HPDE6-E6E7 (cell line): ENCODE measurements around the gene PARP2.
"Not testable (repeated sequence)": the region's sequence is repeated elsewhere in the genome, so short reads cannot be mapped to it uniquely, and the experiment has no call there.

Source experiments
- DNase-seq: peaks from one replicate; pipeline ENCODE4 v3.0.0; 2011; ENCODE audit warnings: missing footprints; ENCODE audit errors: extremely low spot score

PARP2 gene

GRCh38 chr14:20345366-20345765 lies 1.9 kb downstream of the PARP2 start:
- DNase-seq: no peak

- no peak for DNase-seq
These were observed 3.3 kb downstream of the PARP2 start for GRCh38 chr14:20346713-20347112.

- DNase-seq: no peak
These were observed 4.3 kb downstream of the PARP2 start for GRCh38 chr14:20347747-20348146.

GRCh38 chr14:20350282-20350681 lies 6.8 kb downstream of the PARP2 start:
- no peak for DNase-seq

- DNase-seq: no peak
These were observed 7.4 kb downstream of the PARP2 start for GRCh38 chr14:20350860-20351259.

- DNase-seq: no peak
These were observed 13.0 kb downstream of the PARP2 start for GRCh38 chr14:20356422-20356821.

GRCh38 chr14:20358474-20358873 lies 15.0 kb downstream of the PARP2 start:
- DNase-seq: not testable (repeated sequence)

GRCh38 chr14:20365928-20366327 lies 22.5 kb downstream of the PARP2 start:
- DNase-seq: no peak

GRCh38 chr14:20372796-20373195 lies 29.4 kb downstream of the PARP2 start:
- DNase-seq: no peak

GRCh38 chr14:20375471-20375870 lies 32.0 kb downstream of the PARP2 start:
- DNase-seq: no peak

GRCh38 chr14:20376071-20376588 lies 32.7 kb downstream of the PARP2 start:
- DNase-seq: no peak

- no peak for DNase-seq
These were observed 33.7 kb downstream of the PARP2 start for GRCh38 chr14:20377171-20377570.

- DNase-seq: no peak
These were observed 36.3 kb downstream of the PARP2 start for GRCh38 chr14:20379743-20380142.

GRCh38 chr14:20380681-20381080 lies 37.2 kb downstream of the PARP2 start:
- no peak for DNase-seq

GRCh38 chr14:20381341-20381740 lies 37.9 kb downstream of the PARP2 start:
- DNase-seq: no peak

- no peak for DNase-seq
These were observed 39.1 kb downstream of the PARP2 start for GRCh38 chr14:20382526-20382925.

GRCh38 chr14:20383032-20383431 lies 39.6 kb downstream of the PARP2 start:
- no peak for DNase-seq

- DNase-seq: no peak
These were observed 40.2 kb downstream of the PARP2 start for GRCh38 chr14:20383636-20384035.

GRCh38 chr14:20384321-20384720 lies 40.9 kb downstream of the PARP2 start:
- no peak for DNase-seq

- no peak for DNase-seq
These were observed 41.5 kb downstream of the PARP2 start for GRCh38 chr14:20384886-20385285.

GRCh38 chr14:20386276-20386855 lies 42.9 kb downstream of the PARP2 start:
- no peak for DNase-seq

- no peak for DNase-seq
These were observed 44.1 kb downstream of the PARP2 start for GRCh38 chr14:20387576-20387975.

GRCh38 chr14:20388159-20388558 lies 44.7 kb downstream of the PARP2 start:
- DNase-seq: no peak

- DNase-seq: no peak
These were observed 48.1 kb downstream of the PARP2 start for GRCh38 chr14:20391505-20391904.
